OCI-LY3 (cell line): Measurements from ENCODE around the gene MAN2A2.
"Not testable (repeated sequence)": the region's sequence is repeated elsewhere in the genome, so short reads cannot be mapped to it uniquely, and the experiment has no call there.

ENCODE experiments used
- H2AFZ ChIP-seq: fragments of 200-600, 300-600 bp; shearing (Covaris generic); 2 replicates; pipeline ENCODE4 v1.6.0; 2014; ENCODE audit warnings: antibody characterized with exemption, low read depth, low read length
- H3K27ac ChIP-seq: fragments of 200-600, 300-600 bp; sonication (generic); 2 replicates; pipeline ENCODE4 v1.5.1; 2014; ENCODE audit warnings: mild to moderate bottlenecking, low read length, moderate library complexity, mixed read lengths
- H3K27me3 ChIP-seq: fragments of 200-600, 300-600 bp; sonication (generic); 2 replicates; pipeline ENCODE4 v1.6.1; 2014; ENCODE audit warnings: low read depth, low read length, mixed read lengths
- H3K36me3 ChIP-seq: fragments of 200-600, 300-600 bp; sonication (generic); replicated peaks from 2 replicates; pipeline ENCODE3; 2014; ENCODE audit warnings: low read depth, low read length, mixed read lengths
- H3K4me1 ChIP-seq: fragments of 300-600, 200-600 bp; sonication (generic); 2 replicates; pipeline ENCODE4 v1.6.1; 2014; ENCODE audit warnings: low read length, mixed read lengths
- H3K4me2 ChIP-seq: fragments of 200-600, 300-600 bp; sonication (generic); 2 replicates; pipeline ENCODE4 v1.6.1; 2014; ENCODE audit warnings: low read length, mixed read lengths
- H3K4me3 ChIP-seq: fragments of 300-600, 200-600 bp; sonication (generic); 2 replicates; pipeline ENCODE4 v1.5.1; 2014; ENCODE audit warnings: antibody characterized with exemption, mild to moderate bottlenecking, low read length, moderate library complexity
- H3K79me2 ChIP-seq: fragments of 300-600, 200-600 bp; shearing (Covaris generic); 2 replicates; pipeline ENCODE4 v1.6.1; 2014; ENCODE audit warnings: mild to moderate bottlenecking, low read length, mixed read lengths
- H3K9ac ChIP-seq: fragments of 300-600, 200-600 bp; shearing (Covaris generic); 2 replicates; pipeline ENCODE4 v1.6.0; 2014; ENCODE audit warnings: mild to moderate bottlenecking, low read length, moderate library complexity
- H3K9me3 ChIP-seq: fragments of 200-600, 300-600 bp; shearing (Covaris generic); 2 replicates; pipeline ENCODE4 v1.6.1; 2014; ENCODE audit warnings: low read length, mixed read lengths; ENCODE audit not compliant: insufficient read depth
- H4K20me1 ChIP-seq: fragments of 200-600, 300-600 bp; sonication (generic); 2 replicates; pipeline ENCODE4 v1.6.1; 2016; ENCODE audit warnings: low read length, mixed read lengths; ENCODE audit not compliant: insufficient read depth
- CTCF ChIP-seq: fragments of 200-600, 300-600 bp; sonication (generic); IDR thresholded peaks from 2 replicates; pipeline ENCODE4 v1.5.1; 2014; ENCODE audit warnings: antibody characterized with exemption, low read length, low read depth
- EZH2phosphoT487 ChIP-seq: fragments of 200-600 bp; shearing (Covaris generic); IDR thresholded peaks from 2 replicates; pipeline ENCODE4 v1.6.1; 2018; ENCODE audit warnings: antibody characterized with exemption, mixed run types, low read depth

Gene MAN2A2

GRCh38 chr15:90924375-90924774, 21.3 kb downstream of the MAN2A2 start:
- H4K20me1 ChIP-seq, result no peaks in the 10 kb centered on the region
- no peak for TF ChIP-seq EZH2phosphoT487
- no peak for TF ChIP-seq CTCF

GRCh38 chr15:90926766-90927165, 23.7 kb downstream of the MAN2A2 start:
- H3K79me2 ChIP-seq, H3K4me3 ChIP-seq, H4K20me1 ChIP-seq, H3K27me3 ChIP-seq, H3K36me3 ChIP-seq, H2AFZ ChIP-seq, H3K9me3 ChIP-seq, H3K4me2 ChIP-seq, H3K9ac ChIP-seq, H3K27ac ChIP-seq: not testable (repeated sequence)
- peaks cover 57% of the 10 kb centered on the region for H3K4me1 ChIP-seq

More at GRCh38 chr15:90924375-90924774, 21.3 kb downstream of the MAN2A2 start:
- Histone ChIP-seq H3K4me3 (peak overlapping the region; percentile 33), H3K27me3 (no peaks in the 10 kb centered on the region), H3K4me2 (peak overlapping the region; percentile 70), H3K9ac (peak overlapping the region; percentile 45), H2AFZ (no peak overlapping the region), H3K27ac (peak overlapping the region; percentile 51), H3K79me2 (no peaks in the 10 kb centered on the region), H3K36me3 (peaks cover 13% of the 10 kb centered on the region), H3K9me3 (no peaks in the 10 kb centered on the region), H3K4me1 (peaks cover 45% of the 10 kb centered on the region)

- H4K20me1 ChIP-seq, H3K27me3 ChIP-seq, H3K9me3 ChIP-seq, H3K79me2 ChIP-seq, H3K36me3 ChIP-seq, H2AFZ ChIP-seq: not testable (repeated sequence)
- H3K4me2 ChIP-seq, result peak overlapping the region; percentile 97
- peak overlapping the region; percentile 16; the same call in 1 of the 2 replicates for H3K27ac ChIP-seq
- peaks cover 54% of the 10 kb centered on the region for H3K4me1 ChIP-seq
- peak overlapping the region; percentile 25; the same call in 1 of the 2 replicates for H3K4me3 ChIP-seq
- H3K9ac ChIP-seq, result 0 out of 2 replicates have a peak overlapping the region, but pooled peaks have one; percentile 9
Measured at GRCh38 chr15:90928106-90928505, 25.0 kb downstream of the MAN2A2 start.

GRCh38 chr15:90929246-90930019, 26.3 kb downstream of the MAN2A2 start:
- H3K36me3 ChIP-seq, result no peaks in the 10 kb centered on the region
- H3K4me3 ChIP-seq, result peak overlapping the region; percentile 91
- peaks cover 48% of the 10 kb centered on the region for H3K4me1 ChIP-seq
- H3K9ac ChIP-seq, result peak overlapping the region; percentile 94
- peak overlapping the region; percentile 73 for H2AFZ ChIP-seq
- no peaks in the 10 kb centered on the region for H3K27me3 ChIP-seq
- no peaks in the 10 kb centered on the region for H3K79me2 ChIP-seq
- TF ChIP-seq CTCF (no peak; the same call in 1 of the 2 replicates), EZH2phosphoT487 (no peak)
- H3K9me3 ChIP-seq, result no peaks in the 10 kb centered on the region
- peak overlapping the region; percentile 68 for H3K27ac ChIP-seq
- peak overlapping the region; percentile 97 for H3K4me2 ChIP-seq
- no peaks in the 10 kb centered on the region for H4K20me1 ChIP-seq

- Histone ChIP-seq H3K27me3 (no peaks in the 10 kb centered on the region), H3K9me3 (no peaks in the 10 kb centered on the region), H3K4me2 (peak overlapping the region; percentile 97), H3K4me3 (peak overlapping the region; percentile 91), H3K79me2 (peaks cover 8% of the 10 kb centered on the region), H2AFZ (0 out of 2 replicates have a peak overlapping the region, but pooled peaks have one; percentile 73), H3K4me1 (peaks cover 47% of the 10 kb centered on the region), H3K9ac (peak overlapping the region; percentile 94), H3K36me3 (no peaks in the 10 kb centered on the region), H4K20me1 (peaks cover under 1% of the 10 kb centered on the region; the same call in 1 of the 2 replicates), H3K27ac (peak overlapping the region; percentile 68)
- TF ChIP-seq CTCF, result no peak
- no peak for TF ChIP-seq EZH2phosphoT487
Measured at GRCh38 chr15:90930861-90931574, 27.9 kb downstream of the MAN2A2 start.
